GM12878 (cell line): ENCODE results near the gene PLA2G15. TPM values are rescaled to one million over a fixed set of nuclear protein-coding genes. Genes with fewer than 3 reads are reported as not detected.

Source experiments
- ATAC-seq: fragments of 200-7000 bp; cut with Tn5 transposase; 3 replicates; pipeline ENCODE4 v1.9.1; 2020; ENCODE audit warnings: mild to moderate bottlenecking, moderate library complexity
- BruUV-seq: library from RNA; stranded (reverse); fragments of 400-500 nt; replicated peaks from 2 replicates; lab custom pipeline; 2021; lab: Mats Ljungman, UMichigan
- CTCF ChIA-PET: fragments of 300-600 bp; sonication (Branson Sonifier 250); formaldehyde crosslinking; extraction: SDS; loops from one replicate; lab custom pipeline; 2021; ENCODE audit warnings: inconsistent platforms; lab: Yijun Ruan, JAX
- POLR2A ChIA-PET: fragments of 350-600 bp; formaldehyde crosslinking; extraction: SDS; loops from one replicate; lab custom pipeline; 2021; ENCODE audit warnings: inconsistent platforms; lab: Charles Lee
- RAD21 ChIA-PET: fragments of 300-600 bp; sonication (Branson Sonifier 250); formaldehyde crosslinking; loops from one replicate; lab custom pipeline; 2023; ENCODE audit warnings: antibody characterized with exemption; ENCODE audit not compliant: unreplicated experiment; lab: Charles Lee
- SMC1A ChIA-PET: fragments of 300-600 bp; sonication (Branson Sonifier 250); formaldehyde crosslinking; loops from one replicate; lab custom pipeline; 2023; ENCODE audit not compliant: unreplicated experiment, uncharacterized antibody; lab: Charles Lee
- DNase-seq: peaks from one replicate; pipeline ENCODE4 v3.0.0-alpha.2; 2011; ENCODE audit warnings: low read depth, low spot score
- FAIRE-seq: peaks from 3 replicates; lab custom pipeline; 2011; peaks lifted over from hg19 to GRCh38; lab: Jason Lieb, UNC
- H2AFZ ChIP-seq: 2 replicates; pipeline ENCODE4 v1.6.0; 2011; ENCODE audit warnings: low read depth, low read length, control low read depth; ENCODE audit not compliant: control insufficient read depth
- H3K27ac ChIP-seq: 2 replicates; pipeline ENCODE4 v1.5.1; 2011; ENCODE audit warnings: control low read depth; ENCODE audit not compliant: control insufficient read depth, insufficient read depth
- H3K27me3 ChIP-seq, 2 experiments: replicated peaks in 1 of 2; 2 replicates each; pipeline versions ENCODE4 v1.6.0 to v1.6.1; 2011; ENCODE audit warnings: low read length in 1 of 2; ENCODE audit not compliant: control insufficient read depth in 2 of 2, insufficient read depth in 2 of 2
- H3K36me3 ChIP-seq, 2 experiments: 2 replicates each; pipeline ENCODE4 v1.5.1; 2011; ENCODE audit warnings: low read length in 1 of 2; ENCODE audit not compliant: control insufficient read depth in 2 of 2, insufficient read depth in 2 of 2
- H3K4me1 ChIP-seq: 2 replicates; pipeline ENCODE4 v1.6.1; 2011; ENCODE audit warnings: mild to moderate bottlenecking, low read length, moderate library complexity, mixed read lengths; ENCODE audit not compliant: control insufficient read depth, insufficient read depth
- H3K4me2 ChIP-seq: 2 replicates; pipeline ENCODE4 v1.6.0; 2011; ENCODE audit warnings: control low read depth; ENCODE audit not compliant: control insufficient read depth, insufficient read depth
- H3K4me3 ChIP-seq: fragments of 200-600 bp; sonication (generic); 2 replicates; pipeline ENCODE4 v1.5.1; 2016
- H3K79me2 ChIP-seq: 2 replicates; pipeline ENCODE4 v1.6.0; 2011; ENCODE audit warnings: low read length; ENCODE audit not compliant: control insufficient read depth, insufficient read depth
- H3K9ac ChIP-seq: 2 replicates; pipeline ENCODE4 v1.8.0; 2011; ENCODE audit warnings: low read length, control low read depth, mixed read lengths; ENCODE audit not compliant: control insufficient read depth, insufficient read depth
- H3K9me3 ChIP-seq: replicated peaks from 3 replicates; pipeline ENCODE4 v1.5.1; 2011; ENCODE audit warnings: mild to moderate bottlenecking, low read length; ENCODE audit not compliant: control insufficient read depth, insufficient read depth
- H4K20me1 ChIP-seq: 2 replicates; pipeline ENCODE4 v1.6.0; 2011; ENCODE audit not compliant: control insufficient read depth, insufficient read depth
- BCL11A ChIP-seq: IDR thresholded peaks from 2 replicates; pipeline ENCODE4 v1.6.1; 2011; ENCODE audit warnings: low read depth, low read length
- CEBPB ChIP-seq, 2 experiments: fragments of 150-350 bp in 1 of 2; IDR thresholded peaks; 2 replicates each; pipeline ENCODE4 v1.6.1; 2012 to 2014; ENCODE audit warnings: low read depth in 2 of 2, low read length in 2 of 2, borderline replicate concordance in 1 of 2, inconsistent platforms in 1 of 2
- GABPA ChIP-seq: IDR thresholded peaks from 2 replicates; pipeline ENCODE4 v1.6.1; 2014; ENCODE audit warnings: antibody characterized with exemption, low read depth, mild to moderate bottlenecking, inconsistent platforms
- KDM1A ChIP-seq: fragments of 200-600 bp; sonication (generic); IDR thresholded peaks from 2 replicates; pipeline ENCODE4 v1.6.1; 2016; ENCODE audit warnings: borderline replicate concordance
- NFYA ChIP-seq: IDR thresholded peaks from 2 replicates; pipeline ENCODE4 v1.6.1; 2011; ENCODE audit warnings: low read depth, mild to moderate bottlenecking, low read length, improper control_type of control experiment, borderline replicate concordance
- PML ChIP-seq: IDR thresholded peaks from 2 replicates; pipeline ENCODE4 v1.6.1; 2012; ENCODE audit warnings: low read length, inconsistent platforms
- POLR2AphosphoS2 ChIP-seq: IDR thresholded peaks from 2 replicates; pipeline ENCODE4 v1.6.1; 2011; ENCODE audit warnings: low read depth, mild to moderate bottlenecking, low read length, improper control_type of control experiment, moderate library complexity
- WRNIP1 ChIP-seq: IDR thresholded peaks from 2 replicates; pipeline ENCODE4 v1.6.1; 2011; ENCODE audit warnings: low read depth, low read length, improper control_type of control experiment, borderline replicate concordance
- ZNF384 ChIP-seq: IDR thresholded peaks from 2 replicates; pipeline ENCODE4 v1.6.1; 2012; ENCODE audit warnings: low read depth, mild to moderate bottlenecking, low read length, improper control_type of control experiment, borderline replicate concordance
- WGBS: methylation state at CpG from one replicate; pipeline ENCODE4 v1.1.6; 2016; ENCODE audit warnings: low lambda C conversion rate; ENCODE audit not compliant: insufficient replicate concordance, insufficient coverage; ENCODE audit errors: missing lambda C conversion rate; 5-methylcytosine and 5-hydroxymethylcytosine counted together
- in situ Hi-C: fragments of 300-500 bp; cut with MboI; formaldehyde crosslinking; loops from 9 replicates; pipeline ENCODE4 v1.14.3; 2018; ENCODE audit warnings: mixed read lengths
- intact Hi-C: fragments of 100-400 bp; cut with micrococcal nuclease; formaldehyde crosslinking; loops from one replicate; pipeline ENCODE4 v1.14.2; 2022; ENCODE audit not compliant: unreplicated experiment
- polyA plus RNA-seq, 11 experiments: library from polyadenylated mRNA; depleted of rRNA in 4 of 11; unstranded in 6 of 11; stranded (reverse) in 5 of 11; fragments of >200 nt; fragmentation: Nextera tagmentation in 4 of 11; fragmentation: Illumina TruSeq in 1 of 11; extraction: Ambion mirVana in 4 of 11; extraction: Trizol in 1 of 11; gene quantifications; 1 replicate in 1 of 11; 2 replicates in 10 of 11; pipeline versions ENCODE4 v1.2.1 to v1.2.3, GENCODE V29; 2011 to 2016; ENCODE audit warnings: inconsistent platforms in 2 of 11, missing spikeins in 2 of 11, low read depth in 1 of 11
- total RNA-seq, 4 experiments: library from RNA; depleted of rRNA in 3 of 4; stranded (reverse); fragments of >200 nt in 3 of 4; fragmentation: Illumina TruSeq in 1 of 4; extraction: Trizol in 1 of 4; gene quantifications; 2 replicates each; pipeline versions ENCODE4 v1.2.1 to v1.2.3, GENCODE V29; 2013 to 2021
- TF ChIP-seq, protein P1 (sequence below): IDR thresholded peaks from 2 replicates; pipeline ENCODE4 v1.6.1; 2011; ENCODE audit warnings: low read depth, mild to moderate bottlenecking, low read length, moderate library complexity, borderline replicate concordance; ENCODE audit errors: extremely low read depth

The PLA2G15 gene
- total and polyA plus RNA-seq, 10 of the 15 experiments (the other 5 are each of a cell fraction or from before 2014, with no cell fraction given) = 0.31 to 9.4 (median 6.8) TPM

GRCh38 chr16:68228652-68229051, 16.5 kb upstream of the PLA2G15 start:
- intact Hi-C loops (loop anchor here (1.0 to 5.0 kb wide), 6 partner anchors 134 to 412 kb away; partner anchors contain the start of gene NRN1L), in situ Hi-C loops (loop anchor here (5.0 kb wide), 2 partner anchors 136 to 236 kb away; no protein-coding TSS in a partner anchor)
- ChIA-PET CTCF (interaction anchor here (0.7 to 5.3 kb wide), 27 partner anchors 10 to 714 kb away, joined by 3 to 72 read pairs (median 4); partner anchors contain the start of gene NFATC3), SMC1A (interaction anchor here (0.6 to 2.8 kb wide), 16 partner anchors 9 to 454 kb away, joined by 3 to 18 read pairs (median 4); partner anchors contain the start of gene NFATC3), RAD21 (interaction anchor here (0.6 to 2.7 kb wide), 13 partner anchors 9 to 388 kb away, joined by 3 to 16 read pairs (median 4); no protein-coding TSS in a partner anchor), POLR2A (interaction anchor here (0.6 to 1.8 kb wide), 3 partner anchors 135 to 158 kb away, joined by 3 to 4 read pairs (median 3); no protein-coding TSS in a partner anchor)
- no peak for TF ChIP-seq POLR2AphosphoS2
- no peak for TF ChIP-seq PML
- TF ChIP-seq, protein P1, sequence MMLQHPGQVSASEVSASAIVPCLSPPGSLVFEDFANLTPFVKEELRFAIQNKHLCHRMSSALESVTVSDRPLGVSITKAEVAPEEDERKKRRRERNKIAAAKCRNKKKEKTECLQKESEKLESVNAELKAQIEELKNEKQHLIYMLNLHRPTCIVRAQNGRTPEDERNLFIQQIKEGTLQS = no peak
- no peak for TF ChIP-seq ZNF384
- TF ChIP-seq CEBPB (IDR thresholded peaks at IDR 0.05; ENCODE audit: borderline replicate concordance in 1 of 2, low read depth in 2 of 2, low read length in 2 of 2) = no peak
- TF ChIP-seq GABPA = no peak
- TF ChIP-seq BCL11A = no peak
- no peak for TF ChIP-seq KDM1A
- TF ChIP-seq NFYA = no peak
- no peak for TF ChIP-seq WRNIP1
- Histone ChIP-seq H3K9ac (no peak overlapping the region), H3K79me2 (no peaks in the 10 kb centered on the region), H3K36me3 (peaks cover 6 to 7% of the 10 kb centered on the region in 2 experiments; a peak in 3 of 4 replicates), H3K4me1 (peaks cover 12% of the 10 kb centered on the region), H3K9me3 (no peaks in the 10 kb centered on the region), H4K20me1 (no peaks in the 10 kb centered on the region), H3K27me3 (no peaks in the 10 kb centered on the region), H3K27ac (no peak overlapping the region), H3K4me2 (no peak overlapping the region), H3K4me3 (no peak overlapping the region), H2AFZ (no peak overlapping the region)
- ATAC-seq (no peak), DNase-seq (no peak), FAIRE-seq (no peak)
- BruUV-seq = no TSS peak
- 96% methylated on average over 3 of the region's 3 CpGs for WGBS
